Vagina (tissue), 2 donors: Measurements from ENCODE around the gene CADM1. TPM values are rescaled to one million over a fixed set of nuclear protein-coding genes. Genes with fewer than 3 reads are reported as not detected.

Source experiments
- DNase-seq, 2 donors: peaks; one replicate each; pipeline ENCODE4 v3.0.0-alpha.2; 2017; ENCODE audit errors: extremely low spot score in 2 of 2
- H3K27ac ChIP-seq: fragments of 200-600 bp; sonication (generic); one replicate; pipeline ENCODE4 v1.5.1; 2019
- H3K27me3 ChIP-seq: fragments of 200-600 bp; sonication (generic); one replicate; pipeline ENCODE4 v1.5.1; 2019
- H3K36me3 ChIP-seq, 2 donors: fragments of 200-600 bp; sonication (generic); one replicate each; pipeline ENCODE4 v1.5.1; 2017 to 2019
- H3K4me1 ChIP-seq: fragments of 200-600 bp; sonication (generic); one replicate; pipeline ENCODE4 v1.5.1; 2019
- H3K4me3 ChIP-seq, 2 donors: fragments of 200-600 bp; sonication (generic); 1 replicate in 1 of 2; 2 replicates in 1 of 2; pipeline ENCODE4 v1.5.1; 2016 to 2019
- H3K9me3 ChIP-seq: fragments of 200-600 bp; sonication (generic); one replicate; pipeline ENCODE4 v1.5.1; 2019
- POLR2A ChIP-seq, 2 donors: fragments of 450-650 bp; IDR thresholded peaks; one replicate each; pipeline ENCODE4 v1.6.1; 2017; ENCODE audit warnings: antibody characterized with exemption in 2 of 2, mild to moderate bottlenecking in 2 of 2, moderate library complexity in 2 of 2
- POLR2AphosphoS5 ChIP-seq, 2 donors: sonication (generic); formaldehyde crosslinking; IDR thresholded peaks; one replicate each; pipeline ENCODE4 v1.9.0; 2017; ENCODE audit warnings: antibody characterized with exemption in 2 of 2, mild to moderate bottlenecking in 2 of 2, low read depth in 1 of 2; ENCODE audit not compliant: insufficient read depth in 1 of 2
- intact Hi-C: fragments of 100-400 bp; cut with DNase I; formaldehyde crosslinking; loops from one replicate; pipeline ENCODE4 v1.15.1; 2023
- total RNA-seq: library from RNA; depleted of rRNA; stranded (reverse); fragments of >200 nt; gene quantifications from one replicate; pipeline ENCODE4 v1.2.3, GENCODE V29; 2016
- TF ChIP-seq, protein P1 (sequence below), 3 experiments: fragments of 450-650 bp in 2 of 3; fragments of 200-600 bp in 1 of 3; sonication (generic) in 1 of 3; IDR thresholded peaks; one replicate each; pipeline ENCODE4 v1.5.1; 2017 to 2019; ENCODE audit warnings: antibody characterized with exemption in 3 of 3, mild to moderate bottlenecking in 2 of 3, moderate library complexity in 2 of 3

Gene CADM1
- total RNA-seq, 1 donor from 2014 or later: 37.1 TPM

DNA sequence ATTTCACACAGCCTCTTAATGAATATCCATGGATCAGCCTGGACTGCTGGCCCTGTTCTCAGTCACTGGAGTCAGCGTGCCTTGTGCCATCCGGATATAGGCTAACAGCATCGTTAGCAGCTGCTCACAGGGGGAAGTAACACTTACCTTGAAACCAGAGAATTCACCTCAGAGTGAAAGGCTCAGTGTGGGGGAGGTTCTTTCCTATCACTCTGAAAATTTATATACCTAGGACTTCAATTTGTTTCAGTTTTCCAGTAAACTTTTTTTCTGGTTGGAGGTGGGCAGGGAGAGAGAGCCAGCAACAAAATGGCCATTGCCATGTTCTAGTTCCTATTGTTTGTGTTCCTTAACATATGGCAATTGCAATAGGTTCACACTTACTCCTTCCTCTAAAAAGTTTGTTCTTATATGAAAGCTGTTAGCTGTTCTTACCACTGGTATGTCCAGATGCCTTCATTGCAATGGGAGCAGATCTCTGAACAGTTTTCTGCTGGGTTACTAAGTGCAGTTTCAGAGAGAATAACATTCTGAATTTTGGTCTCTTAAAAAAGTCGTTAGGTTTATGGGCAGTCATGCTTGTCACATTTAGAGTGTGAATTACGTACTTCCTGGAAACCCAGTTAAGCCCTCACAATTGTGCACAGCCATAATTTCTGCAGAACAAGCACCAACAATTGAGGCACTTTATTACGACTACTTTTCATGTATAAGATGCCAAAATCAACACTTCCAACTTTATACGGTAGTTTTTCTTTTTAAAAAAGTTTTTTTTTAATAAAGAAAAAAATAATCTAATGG is 247.6 kb downstream of the CADM1 start:
- TF ChIP-seq POLR2A (IDR thresholded peaks at IDR 0.05) (no peak), POLR2AphosphoS5 (IDR thresholded peaks at IDR 0.05; ENCODE audit: insufficient read depth in 1 of 2, low read depth in 1 of 2) (no peak)
- TF ChIP-seq, protein P1, sequence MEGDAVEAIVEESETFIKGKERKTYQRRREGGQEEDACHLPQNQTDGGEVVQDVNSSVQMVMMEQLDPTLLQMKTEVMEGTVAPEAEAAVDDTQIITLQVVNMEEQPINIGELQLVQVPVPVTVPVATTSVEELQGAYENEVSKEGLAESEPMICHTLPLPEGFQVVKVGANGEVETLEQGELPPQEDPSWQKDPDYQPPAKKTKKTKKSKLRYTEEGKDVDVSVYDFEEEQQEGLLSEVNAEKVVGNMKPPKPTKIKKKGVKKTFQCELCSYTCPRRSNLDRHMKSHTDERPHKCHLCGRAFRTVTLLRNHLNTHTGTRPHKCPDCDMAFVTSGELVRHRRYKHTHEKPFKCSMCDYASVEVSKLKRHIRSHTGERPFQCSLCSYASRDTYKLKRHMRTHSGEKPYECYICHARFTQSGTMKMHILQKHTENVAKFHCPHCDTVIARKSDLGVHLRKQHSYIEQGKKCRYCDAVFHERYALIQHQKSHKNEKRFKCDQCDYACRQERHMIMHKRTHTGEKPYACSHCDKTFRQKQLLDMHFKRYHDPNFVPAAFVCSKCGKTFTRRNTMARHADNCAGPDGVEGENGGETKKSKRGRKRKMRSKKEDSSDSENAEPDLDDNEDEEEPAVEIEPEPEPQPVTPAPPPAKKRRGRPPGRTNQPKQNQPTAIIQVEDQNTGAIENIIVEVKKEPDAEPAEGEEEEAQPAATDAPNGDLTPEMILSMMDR (IDR thresholded peaks at IDR 0.05): no peak
- DNase-seq: no peak
- intact Hi-C loops: no loop called here
- Histone ChIP-seq H3K4me3 (no peak overlapping the region), H3K27ac (no peak overlapping the region), H3K27me3 (no peaks in the 10 kb centered on the region), H3K9me3 (no peaks in the 10 kb centered on the region), H3K36me3 (no peaks in the 10 kb centered on the region), H3K4me1 (no peaks in the 10 kb centered on the region)

DNA sequence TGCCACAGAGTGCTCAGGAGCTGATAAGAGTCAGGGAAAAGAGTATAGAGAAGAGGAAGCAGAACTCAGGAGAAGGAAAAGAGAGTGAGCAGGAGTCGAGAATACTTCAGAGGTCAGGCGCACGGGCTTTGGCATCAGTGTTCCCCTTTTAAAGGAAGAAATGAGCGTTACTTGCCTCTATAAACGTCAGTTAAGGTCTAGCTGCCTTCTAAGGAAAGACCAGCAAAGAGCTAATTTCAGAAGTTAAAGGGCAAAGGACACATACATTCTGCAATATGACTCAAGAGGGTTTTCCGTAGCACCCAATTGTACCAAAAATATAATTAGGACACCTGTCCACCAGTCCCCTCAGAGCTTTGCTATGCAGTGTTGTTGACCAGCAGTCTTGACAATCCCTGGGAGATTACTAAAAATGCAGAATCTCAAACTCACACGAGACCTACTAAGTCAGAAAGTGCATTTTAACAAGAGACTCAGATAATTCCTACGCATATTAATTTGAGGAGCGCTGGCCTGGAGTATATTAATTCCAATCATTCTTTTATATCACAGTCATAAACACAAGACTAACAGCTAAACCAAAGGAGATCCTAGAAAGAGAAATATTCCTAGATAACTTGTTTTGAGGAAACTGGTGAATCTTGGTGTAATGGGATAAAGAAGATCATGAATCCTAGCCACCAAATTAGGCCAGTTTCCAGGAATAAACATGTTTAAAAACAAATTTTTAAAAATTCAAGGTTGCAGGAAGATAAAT is 249.0 kb downstream of the CADM1 start:
- no peaks in the 10 kb centered on the region for H3K9me3 ChIP-seq

DNA sequence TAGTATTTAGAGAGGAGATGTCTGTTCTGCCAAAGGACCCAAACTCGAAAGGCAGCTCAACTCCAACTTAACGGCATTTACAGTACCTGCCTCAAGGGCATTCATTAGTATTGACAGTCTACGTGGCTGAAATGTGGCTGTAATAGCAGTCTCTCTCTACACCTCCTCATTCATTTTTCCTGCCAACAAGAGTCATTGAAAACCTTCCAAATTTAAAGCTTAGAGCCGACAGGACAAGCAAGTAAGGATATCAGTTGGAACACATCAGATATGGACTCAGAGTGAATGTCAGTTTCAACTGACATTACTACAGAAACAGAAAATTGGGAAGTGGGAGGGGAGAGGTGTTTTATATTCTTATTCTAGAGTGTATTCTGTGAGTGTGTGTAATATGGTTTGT is 253.1 kb downstream of the CADM1 start:
- H3K4me1 ChIP-seq: no peaks in the 10 kb centered on the region
- H3K4me3 ChIP-seq: no peak overlapping the region
- no peaks in the 10 kb centered on the region for H3K27me3 ChIP-seq
- H3K9me3 ChIP-seq: no peaks in the 10 kb centered on the region
- no peaks in the 10 kb centered on the region for H3K36me3 ChIP-seq
- no peak overlapping the region for H3K27ac ChIP-seq
- TF ChIP-seq, protein P1 (IDR thresholded peaks at IDR 0.05): no peak
- no peak for DNase-seq
- intact Hi-C loops: no loop called here

More for the DNA sequence above, 249.0 kb downstream of the CADM1 start:
- no peaks in the 10 kb centered on the region for H3K4me1 ChIP-seq
- TF ChIP-seq, protein P1 (IDR thresholded peaks at IDR 0.05): no peak
- TF ChIP-seq POLR2AphosphoS5 (IDR thresholded peaks at IDR 0.05; ENCODE audit: insufficient read depth in 1 of 2, low read depth in 1 of 2): no peak
- no peak for TF ChIP-seq POLR2A (IDR thresholded peaks at IDR 0.05)
- H3K36me3 ChIP-seq: no peaks in the 10 kb centered on the region
- DNase-seq: no peak
- no peaks in the 10 kb centered on the region for H3K27me3 ChIP-seq
- no peak overlapping the region for H3K27ac ChIP-seq
- intact Hi-C loops: no loop called here
- no peak overlapping the region for H3K4me3 ChIP-seq

DNA sequence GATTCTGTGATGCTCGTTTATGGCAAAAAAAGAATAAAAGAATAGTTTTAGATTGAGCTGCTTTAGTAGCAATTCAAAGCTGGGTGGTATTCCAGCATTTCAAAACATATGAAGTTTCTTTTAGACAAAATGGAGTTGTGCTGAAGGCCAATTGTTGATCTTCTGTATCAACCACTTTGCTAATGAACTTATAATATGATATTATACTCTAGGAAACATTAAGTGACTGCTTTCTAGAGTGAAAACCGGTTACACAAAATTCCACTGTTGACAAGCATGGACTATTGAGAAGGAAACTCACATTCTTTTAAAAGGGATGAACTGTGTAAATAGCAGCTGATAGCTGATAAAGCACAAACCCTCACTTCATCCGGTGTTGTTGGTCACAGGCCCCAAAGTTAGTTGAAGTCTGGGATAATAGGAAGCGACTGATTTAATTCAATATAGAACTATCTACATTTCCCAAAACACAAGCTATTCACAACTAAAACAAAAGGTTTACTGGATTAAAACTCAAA is 255.1 kb downstream of the CADM1 start:
- Histone ChIP-seq H3K4me1 (no peaks in the 10 kb centered on the region), H3K27me3 (no peaks in the 10 kb centered on the region), H3K4me3 (no peak overlapping the region), H3K36me3 (no peaks in the 10 kb centered on the region), H3K27ac (no peak overlapping the region), H3K9me3 (no peaks in the 10 kb centered on the region)
- no peak for DNase-seq
- intact Hi-C loops: no loop called here
- no peak for TF ChIP-seq POLR2AphosphoS5 (IDR thresholded peaks at IDR 0.05; ENCODE audit: insufficient read depth in 1 of 2, low read depth in 1 of 2)

DNA sequence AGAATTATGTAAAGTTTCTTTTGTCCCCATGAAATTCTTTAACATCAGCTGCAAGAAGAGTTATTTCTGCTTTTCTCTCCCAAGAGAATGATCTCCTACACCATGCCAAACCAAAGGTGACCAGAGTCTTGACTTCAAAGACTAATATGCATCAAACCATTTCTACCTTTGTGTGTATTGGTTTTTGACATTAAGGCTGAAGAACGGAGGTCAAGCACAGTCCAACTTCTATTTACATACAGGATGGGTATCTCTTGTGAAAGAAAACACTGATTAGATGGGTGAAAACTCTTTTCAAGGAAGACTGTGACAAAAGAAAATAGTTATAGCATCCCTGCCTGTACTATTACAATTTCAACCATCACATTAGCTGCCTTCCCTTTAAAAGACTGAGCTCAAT is 256.3 kb downstream of the CADM1 start:
- H3K4me3 ChIP-seq: no peak overlapping the region
- no peaks in the 10 kb centered on the region for H3K9me3 ChIP-seq
- intact Hi-C loops: no loop called here
- no peaks in the 10 kb centered on the region for H3K27me3 ChIP-seq
- H3K36me3 ChIP-seq: no peaks in the 10 kb centered on the region
- TF ChIP-seq POLR2AphosphoS5 (IDR thresholded peaks at IDR 0.05; ENCODE audit: insufficient read depth in 1 of 2, low read depth in 1 of 2) (no peak), POLR2A (IDR thresholded peaks at IDR 0.05) (no peak)
- TF ChIP-seq, protein P1 (IDR thresholded peaks at IDR 0.05): no peak
- no peak overlapping the region for H3K27ac ChIP-seq
- no peak for DNase-seq
- H3K4me1 ChIP-seq: no peaks in the 10 kb centered on the region
